ENCODE measurements around the gene CNIH1. TPM values are rescaled to one million over a fixed set of nuclear protein-coding genes. Genes with fewer than 3 reads are reported as not detected.
"Not testable (repeated sequence)": the region's sequence is repeated elsewhere in the genome, so short reads cannot be mapped to it uniquely, and the experiment has no call there.

CNIH1 gene
- polyA plus RNA-seq, 4 donors: 110 to 171 (median 137) TPM

DNA sequence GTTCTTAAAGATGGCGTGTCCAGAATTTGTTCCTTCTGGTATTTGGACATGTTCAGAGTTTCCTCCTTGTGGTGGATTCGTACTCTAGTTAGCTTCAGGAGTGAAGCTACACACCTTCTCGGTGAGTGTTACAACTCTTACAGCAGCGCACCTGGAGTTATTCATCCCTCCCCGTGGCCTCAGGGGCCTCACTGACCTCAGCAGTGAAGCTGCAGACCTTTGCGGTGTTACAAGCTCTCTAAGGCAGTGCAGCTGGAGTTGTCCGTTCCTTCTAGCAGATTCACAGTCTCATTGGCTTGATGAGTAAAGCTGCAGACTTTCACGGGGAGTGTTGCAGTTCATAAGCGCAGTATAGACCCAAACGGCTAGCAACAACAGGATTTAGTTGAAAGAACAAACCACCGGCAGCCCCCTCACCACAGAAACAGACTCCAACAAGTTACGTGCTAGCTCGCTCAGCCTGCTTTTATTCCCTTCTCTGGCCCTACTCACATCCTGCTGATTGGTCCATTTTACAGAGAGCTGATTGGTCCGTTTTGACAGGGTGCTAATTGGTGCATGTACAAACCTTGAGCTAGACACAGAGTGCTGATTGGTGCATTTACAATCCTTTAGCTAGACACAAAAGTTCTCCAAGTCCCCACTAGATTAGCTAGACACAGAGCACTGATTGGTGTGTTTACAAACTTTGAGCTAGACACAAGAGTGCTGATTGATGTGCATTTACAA is 48.9 kb downstream of the CNIH1 start:
- no peak for DNase-seq (ENCODE audit: low read depth in 4 of 4, low spot score in 3 of 4)

DNA sequence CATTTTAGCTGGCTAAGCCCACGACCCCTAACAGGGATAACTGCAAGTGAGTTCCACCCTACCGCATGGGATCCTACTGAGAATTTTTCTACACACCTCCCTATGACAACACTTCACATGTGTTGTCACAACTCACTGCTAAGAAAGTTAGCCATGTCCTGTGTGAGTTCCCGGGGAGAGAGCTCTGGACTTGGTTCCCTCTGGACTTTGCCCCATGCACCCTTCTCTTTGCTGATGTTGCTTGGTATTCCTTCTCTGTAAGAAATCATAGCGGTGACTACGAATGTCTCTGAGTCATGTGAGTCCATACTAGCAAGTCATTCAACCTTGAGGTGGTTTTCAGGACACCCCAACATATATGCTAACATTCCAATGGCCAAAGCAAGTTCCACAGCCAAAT is 53.8 kb downstream of the CNIH1 start:
- no peak for DNase-seq (ENCODE audit: low read depth in 4 of 4, low spot score in 3 of 4)

DNA sequence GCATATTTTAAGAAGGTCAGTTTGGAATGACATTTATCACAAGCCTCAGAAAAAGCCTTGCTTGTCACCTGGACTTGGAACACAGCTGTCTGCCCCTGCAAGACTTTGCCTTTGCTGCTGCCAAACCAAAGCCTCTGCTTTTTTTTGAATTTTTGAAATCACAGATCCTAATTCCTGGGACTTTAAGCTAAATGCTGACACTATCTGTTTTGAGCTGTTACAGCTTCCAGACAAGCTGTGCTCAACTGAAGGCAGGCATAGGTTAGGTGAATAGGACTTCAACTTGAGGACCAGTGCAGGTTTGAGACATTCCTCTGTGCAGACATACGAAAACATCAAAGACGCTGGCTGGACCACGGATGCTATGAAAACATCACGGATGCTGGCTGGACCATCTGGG is 55.6 kb downstream of the CNIH1 start:
- DNase-seq (ENCODE audit: low read depth in 4 of 4, low spot score in 3 of 4): no peak

DNA sequence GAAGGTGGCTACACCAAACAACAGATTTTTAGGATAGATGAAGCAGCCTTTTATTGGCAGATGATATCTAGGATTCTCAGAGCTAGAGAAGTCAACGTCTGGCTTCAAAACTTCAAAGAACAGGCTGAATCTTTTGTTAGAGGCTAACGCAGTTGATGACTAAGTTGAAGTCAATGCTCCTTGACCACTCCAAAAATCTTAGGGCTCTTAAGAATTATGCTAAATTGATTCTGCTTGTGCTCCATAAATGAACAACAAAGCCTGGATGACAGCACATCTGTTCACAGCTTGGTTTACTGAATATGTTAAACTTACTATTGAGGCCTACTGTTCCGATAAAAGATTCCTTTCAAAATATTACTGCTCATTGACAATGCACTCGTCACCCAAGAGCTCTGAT is 57.3 kb downstream of the CNIH1 start:
- DNase-seq (ENCODE audit: low read depth in 4 of 4, low spot score in 3 of 4): no peak

DNA sequence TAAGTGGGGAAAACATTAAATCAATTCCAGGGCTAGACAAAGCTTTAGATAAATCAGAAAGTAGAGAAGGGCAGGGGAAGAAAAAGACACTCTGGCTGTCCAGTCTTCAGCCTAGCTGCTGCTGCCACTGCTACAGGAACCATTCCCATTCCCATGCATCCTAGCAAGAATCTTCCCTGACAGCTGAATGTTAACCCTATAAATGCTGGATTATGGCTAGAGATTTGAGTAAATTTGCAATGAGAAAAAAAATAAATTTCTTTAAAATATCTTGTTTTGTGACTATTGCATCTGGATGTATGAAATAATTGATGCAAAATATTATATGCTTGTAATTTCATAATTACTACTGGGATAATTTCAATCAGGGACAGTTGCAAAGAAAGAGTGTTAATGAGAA is 59.4 kb downstream of the CNIH1 start:
- DNase-seq (ENCODE audit: low read depth in 4 of 4, low spot score in 3 of 4): no peak

DNA sequence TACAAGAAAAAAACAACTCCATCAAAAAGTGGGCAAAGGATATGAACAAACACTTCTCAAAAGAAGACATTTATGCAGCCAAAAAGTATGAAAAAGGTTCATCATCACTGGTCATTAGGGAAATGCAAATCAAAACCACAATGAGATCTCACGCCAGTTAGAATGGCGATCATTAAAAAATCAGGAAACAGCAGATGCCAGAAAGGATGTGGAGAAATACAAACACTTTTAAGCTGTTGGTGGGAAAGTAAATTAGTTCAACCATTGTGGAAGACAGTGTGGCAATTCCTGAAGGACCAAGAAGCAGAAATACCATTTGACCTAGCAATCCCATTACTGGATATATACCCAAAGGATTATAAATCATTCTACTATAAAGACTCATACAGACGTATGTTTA is 60.6 kb downstream of the CNIH1 start:
- DNase-seq (ENCODE audit: low read depth in 4 of 4, low spot score in 3 of 4): not testable (repeated sequence)

DNA sequence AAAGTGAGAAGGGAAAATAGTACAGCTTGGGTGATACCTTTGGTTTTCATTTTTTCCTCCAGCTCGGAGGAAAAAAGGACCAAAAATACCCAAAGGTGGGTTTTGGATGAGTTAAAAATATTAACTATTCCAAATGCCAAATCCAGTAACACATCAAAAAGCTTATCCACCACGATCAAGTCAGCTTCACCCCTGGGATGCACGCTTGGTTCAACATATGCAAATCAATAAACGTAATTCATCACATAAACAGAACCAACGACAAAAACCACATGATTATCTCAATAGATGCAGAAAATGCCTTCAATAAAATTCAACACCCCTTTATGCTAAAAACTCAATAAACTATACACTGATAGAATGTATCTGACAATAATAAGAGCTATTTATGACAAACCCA is 62.3 kb downstream of the CNIH1 start:
- DNase-seq (ENCODE audit: low read depth in 4 of 4, low spot score in 3 of 4): not testable (repeated sequence)

DNA sequence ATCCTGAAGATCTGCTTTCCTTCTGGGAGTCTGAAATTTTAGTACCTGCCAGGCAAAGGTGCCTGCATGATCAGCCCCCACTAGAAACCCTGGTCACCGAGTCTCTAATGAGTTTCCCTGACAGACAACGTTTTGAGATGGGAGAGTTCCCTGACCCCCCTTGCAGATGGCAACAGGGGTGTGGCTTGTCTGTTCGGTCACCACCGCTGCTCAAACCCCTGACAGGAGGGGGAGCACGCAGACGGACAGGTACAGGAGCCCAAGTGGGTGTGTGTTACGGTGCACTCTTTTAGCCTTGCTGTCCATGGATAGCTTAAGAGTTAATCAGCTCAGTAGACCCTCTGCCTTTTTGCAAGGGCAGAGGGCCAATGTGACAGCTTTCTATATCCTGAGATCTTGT is 63.7 kb downstream of the CNIH1 start:
- DNase-seq (ENCODE audit: low read depth in 4 of 4, low spot score in 3 of 4): no peak

DNA sequence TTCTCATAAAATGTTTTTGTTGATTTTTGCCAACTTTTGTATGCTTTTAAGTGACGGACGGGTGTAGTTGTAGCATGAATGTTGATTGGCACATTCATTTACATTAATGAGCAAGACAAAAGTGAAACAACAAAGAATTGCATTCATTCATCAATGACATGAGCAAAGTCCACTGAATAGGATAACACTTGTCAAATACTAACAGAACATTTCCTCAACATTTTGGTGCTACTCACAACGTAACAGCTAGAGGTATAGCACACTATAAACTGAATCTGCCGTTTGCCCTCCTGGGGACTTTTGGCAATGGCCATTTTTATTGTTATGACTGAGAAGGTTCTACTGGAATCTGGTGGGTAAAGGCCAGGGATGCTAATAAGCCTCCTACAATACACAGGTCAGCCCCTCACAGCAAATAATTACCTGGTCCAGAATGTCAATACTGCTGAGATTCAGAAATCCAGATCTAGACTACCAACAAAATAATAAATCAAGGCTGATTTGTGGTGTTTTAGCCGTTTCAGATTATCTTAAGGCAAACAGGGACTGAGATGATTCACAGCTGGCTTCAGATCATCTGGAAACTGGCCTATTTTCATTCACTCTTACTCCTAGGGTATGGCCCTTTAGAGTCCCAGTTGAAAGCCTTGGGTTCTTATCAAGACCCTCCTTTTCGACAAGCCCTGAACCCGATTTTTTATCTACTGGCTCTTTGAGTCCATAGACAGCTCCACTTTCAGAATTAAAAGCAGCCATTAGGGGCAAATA is 66.9 kb downstream of the CNIH1 start:
- DNase-seq (ENCODE audit: low read depth in 4 of 4, low spot score in 3 of 4): no peak

Other genes starting within 250 kb of the CNIH1 start
- gene CDKN3, start 44.4 kb downstream of the CNIH1 start, polyA plus RNA-seq (ENCODE audit: insufficient read length in 4 of 4): 10 to 100 TPM; 20.2 to 29.9 (median 28.6) TPM
- 100 to 1,000 TPM in 2 of 4 donors, 10 to 100 TPM in 2; 84.7 to 112 (median 99.9) TPM for gene GMFB, start 47.6 kb upstream of the CNIH1 start, polyA plus RNA-seq (ENCODE audit: insufficient read length in 4 of 4)
- gene CGRRF1, start 68.5 kb upstream of the CNIH1 start, polyA plus RNA-seq (ENCODE audit: insufficient read length in 4 of 4): 10 to 100 TPM; 31.8 to 38.9 (median 34.6) TPM
- 10 to 100 TPM in 2 of 4 donors, 1 to 10 TPM in 2; 9.4 to 16.9 (median 10.3) TPM for gene SAMD4A, start 125.8 kb upstream of the CNIH1 start, polyA plus RNA-seq (ENCODE audit: insufficient read length in 4 of 4)